ENCODE measurements around the gene ICA1L. TPM values are rescaled to one million over a fixed set of nuclear protein-coding genes. Genes with fewer than 3 reads are reported as not detected.

ICA1L gene
- total RNA-seq, 1 donor from 2014 or later: 10.2 TPM

- H3K27ac Mint-ChIP-seq: peak overlapping the region; percentile 61
- ChIA-PET CTCF (no interaction called here), POLR2A (interaction anchor here (0.6 to 0.7 kb wide), 2 partner anchors 102 to 166 kb away, joined by 3 read pairs; no protein-coding TSS in a partner anchor)
- DNase-seq (no peak), ATAC-seq (ENCODE audit: low read depth) (no peak)
- H3K4me3 Mint-ChIP-seq: no peak overlapping the region
- no peak for TF ChIP-seq CTCF (IDR thresholded peaks at IDR 0.05)
- H3K36me3 Mint-ChIP-seq (ENCODE audit: low read depth): no peaks in the 10 kb centered on the region
- no peaks in the 10 kb centered on the region for H3K9me3 Mint-ChIP-seq
- peaks cover 14% of the 10 kb centered on the region for H3K4me1 Mint-ChIP-seq
- intact Hi-C loops (cut with micrococcal nuclease): no loop called here
- H3K27me3 Mint-ChIP-seq: no peaks in the 10 kb centered on the region
Observed at GRCh38 chr2:202822411-202822810, 49.2 kb downstream of the ICA1L start.

GRCh38 chr2:202821206-202822160, 50.1 kb downstream of the ICA1L start:
- no peaks in the 10 kb centered on the region for H3K36me3 Mint-ChIP-seq (ENCODE audit: low read depth)
- no peaks in the 10 kb centered on the region for H3K27me3 Mint-ChIP-seq
- intact Hi-C loops (cut with micrococcal nuclease): no loop called here
- peak; percentile 45 for ATAC-seq (ENCODE audit: low read depth)
- no peak for TF ChIP-seq CTCF (IDR thresholded peaks at IDR 0.05)
- H3K9me3 Mint-ChIP-seq: no peaks in the 10 kb centered on the region
- H3K27ac Mint-ChIP-seq: no peak overlapping the region
- DNase-seq: no peak
- ChIA-PET CTCF (no interaction called here), POLR2A (interaction anchor here (0.8 kb wide), 1 partner anchor 187 kb away, joined by 3 read pairs; the partner anchor contains the start of gene FAM117B)
- peaks cover 14% of the 10 kb centered on the region for H3K4me1 Mint-ChIP-seq
- H3K4me3 Mint-ChIP-seq: no peak overlapping the region

GRCh38 chr2:202818321-202818720, 53.2 kb downstream of the ICA1L start:
- ATAC-seq (ENCODE audit: low read depth) (no peak), DNase-seq (no peak)
- Mint-ChIP-seq H3K4me3 (no peak overlapping the region), H3K9me3 (peaks cover 4% of the 10 kb centered on the region), H3K27ac (no peak overlapping the region), H3K36me3 (ENCODE audit: low read depth) (peaks cover 7% of the 10 kb centered on the region), H3K27me3 (no peaks in the 10 kb centered on the region), H3K4me1 (peaks cover 14% of the 10 kb centered on the region)
- ChIA-PET POLR2A (no interaction called here), CTCF (no interaction called here)
- TF ChIP-seq CTCF (IDR thresholded peaks at IDR 0.05): no peak
- intact Hi-C loops (cut with micrococcal nuclease): no loop called here

GRCh38 chr2:202817771-202818170, 53.8 kb downstream of the ICA1L start:
- no peaks in the 10 kb centered on the region for H3K27me3 Mint-ChIP-seq
- no peak for TF ChIP-seq CTCF (IDR thresholded peaks at IDR 0.05)
- peaks cover 7% of the 10 kb centered on the region for H3K36me3 Mint-ChIP-seq (ENCODE audit: low read depth)
- CTCF ChIA-PET: no interaction called here
- intact Hi-C loops (cut with micrococcal nuclease): no loop called here
- peaks cover 4% of the 10 kb centered on the region for H3K9me3 Mint-ChIP-seq
- H3K27ac Mint-ChIP-seq: no peak overlapping the region
- no peak for DNase-seq
- peaks cover 10% of the 10 kb centered on the region for H3K4me1 Mint-ChIP-seq
- no peak overlapping the region for H3K4me3 Mint-ChIP-seq
- no peak for ATAC-seq (ENCODE audit: low read depth)
- POLR2A ChIA-PET: no interaction called here

- Mint-ChIP-seq H3K9me3 (peaks cover 9% of the 10 kb centered on the region), H3K27ac (no peak overlapping the region), H3K27me3 (no peaks in the 10 kb centered on the region), H3K4me3 (no peak overlapping the region), H3K36me3 (ENCODE audit: low read depth) (peaks cover 16% of the 10 kb centered on the region), H3K4me1 (no peaks in the 10 kb centered on the region)
- ChIA-PET POLR2A (no interaction called here), CTCF (no interaction called here)
- ATAC-seq (ENCODE audit: low read depth) (no peak), DNase-seq (no peak)
- intact Hi-C loops (cut with micrococcal nuclease): no loop called here
- no peak for TF ChIP-seq CTCF (IDR thresholded peaks at IDR 0.05)
Observed at GRCh38 chr2:202815548-202816360, 55.8 kb downstream of the ICA1L start.
